Mucosa of descending colon (tissue), 3 donors: ENCODE measurements around the gene PPFIA4. TPM values are rescaled to one million over a fixed set of nuclear protein-coding genes. Genes with fewer than 3 reads are reported as not detected.

Source experiments
- ATAC-seq: fragments of 200-7000 bp; cut with Tn5 transposase; one replicate; pipeline ENCODE4 v1.9.1; 2020; ENCODE audit warnings: mild to moderate bottlenecking, moderate library complexity
- DNase-seq, 3 donors: peaks; one replicate each; pipeline ENCODE4 v3.0.0-alpha.2; 2020
- H3K36me3 ChIP-seq: fragments of 200-600 bp; one replicate; pipeline ENCODE4 v1.8.0; 2021; ENCODE audit warnings: low read depth, mild to moderate bottlenecking
- H3K4me1 ChIP-seq: fragments of 200-600 bp; one replicate; pipeline ENCODE4 v1.8.0; 2021; ENCODE audit warnings: low read depth, mild to moderate bottlenecking
- H3K4me3 ChIP-seq: fragments of 200-600 bp; one replicate; pipeline ENCODE4 v1.8.0; 2021; ENCODE audit warnings: mild to moderate bottlenecking
- H3K9me3 ChIP-seq: fragments of 200-600 bp; one replicate; pipeline ENCODE4 v1.8.0; 2021; ENCODE audit warnings: mild to moderate bottlenecking
- intact Hi-C, 2 donors: fragments of 100-400 bp; cut with DNase I in 1 of 2; cut with micrococcal nuclease in 1 of 2; formaldehyde crosslinking; loops; one replicate each; pipeline versions ENCODE4 v1.11.0 to v1.11.1; 2022; cut with DNase I, micrococcal nuclease
- total RNA-seq, 3 donors: library from RNA; stranded (reverse); fragmentation: NEBNext Ultra II Directional in 2 of 3; extraction: Animal tissue kit (Norgen Biotek cat#: 25700) in 2 of 3; gene quantifications; one replicate each; pipeline versions ENCODE4 v1.2.1 to v1.2.4, GENCODE V29; 2021 to 2023
- TF ChIP-seq, protein P1 (sequence below): fragments of 200-600 bp; IDR thresholded peaks from one replicate; pipeline ENCODE4 v1.8.0; 2022; ENCODE audit warnings: antibody characterized with exemption, mild to moderate bottlenecking
- donor health status: DM: no; HTN: no; CAD: no; lungs with moderate emphysema.
- donor health status: DM: no; HTN: no; CAD: no.
- donor health status: DM: no; HTN: yes; CAD: no.

Gene PPFIA4
- total RNA-seq, 3 donors from 2014 or later, result 0.43 to 4.0 (median 0.60) TPM

DNA sequence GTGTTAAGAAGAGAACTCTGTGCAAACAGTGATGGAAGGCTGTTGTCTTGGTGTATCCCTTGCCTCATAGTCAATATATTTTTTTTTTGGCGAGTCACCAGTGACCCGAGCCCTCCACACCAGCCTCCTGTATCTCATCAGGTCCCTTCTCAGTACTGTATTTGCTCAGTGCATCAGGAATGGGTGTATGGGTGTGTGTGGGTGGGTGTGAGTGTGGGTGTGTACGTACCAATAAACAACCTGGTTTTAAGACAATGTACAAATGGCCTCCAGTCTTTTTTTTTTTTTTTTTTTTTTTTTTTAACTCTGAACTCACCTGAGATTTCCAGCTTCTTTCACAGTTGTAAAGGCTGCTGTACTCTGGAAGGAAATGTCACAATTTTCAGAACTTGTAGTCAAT is 52.2 kb downstream of the PPFIA4 start:
- ATAC-seq (no peak), DNase-seq (no peak)
- Histone ChIP-seq H3K36me3 (no peaks in the 10 kb centered on the region), H3K9me3 (no peaks in the 10 kb centered on the region), H3K4me1 (no peaks in the 10 kb centered on the region), H3K4me3 (no peak overlapping the region)
- intact Hi-C loops, result no loop called here
- TF ChIP-seq, protein P1, sequence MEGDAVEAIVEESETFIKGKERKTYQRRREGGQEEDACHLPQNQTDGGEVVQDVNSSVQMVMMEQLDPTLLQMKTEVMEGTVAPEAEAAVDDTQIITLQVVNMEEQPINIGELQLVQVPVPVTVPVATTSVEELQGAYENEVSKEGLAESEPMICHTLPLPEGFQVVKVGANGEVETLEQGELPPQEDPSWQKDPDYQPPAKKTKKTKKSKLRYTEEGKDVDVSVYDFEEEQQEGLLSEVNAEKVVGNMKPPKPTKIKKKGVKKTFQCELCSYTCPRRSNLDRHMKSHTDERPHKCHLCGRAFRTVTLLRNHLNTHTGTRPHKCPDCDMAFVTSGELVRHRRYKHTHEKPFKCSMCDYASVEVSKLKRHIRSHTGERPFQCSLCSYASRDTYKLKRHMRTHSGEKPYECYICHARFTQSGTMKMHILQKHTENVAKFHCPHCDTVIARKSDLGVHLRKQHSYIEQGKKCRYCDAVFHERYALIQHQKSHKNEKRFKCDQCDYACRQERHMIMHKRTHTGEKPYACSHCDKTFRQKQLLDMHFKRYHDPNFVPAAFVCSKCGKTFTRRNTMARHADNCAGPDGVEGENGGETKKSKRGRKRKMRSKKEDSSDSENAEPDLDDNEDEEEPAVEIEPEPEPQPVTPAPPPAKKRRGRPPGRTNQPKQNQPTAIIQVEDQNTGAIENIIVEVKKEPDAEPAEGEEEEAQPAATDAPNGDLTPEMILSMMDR, result no peak

DNA sequence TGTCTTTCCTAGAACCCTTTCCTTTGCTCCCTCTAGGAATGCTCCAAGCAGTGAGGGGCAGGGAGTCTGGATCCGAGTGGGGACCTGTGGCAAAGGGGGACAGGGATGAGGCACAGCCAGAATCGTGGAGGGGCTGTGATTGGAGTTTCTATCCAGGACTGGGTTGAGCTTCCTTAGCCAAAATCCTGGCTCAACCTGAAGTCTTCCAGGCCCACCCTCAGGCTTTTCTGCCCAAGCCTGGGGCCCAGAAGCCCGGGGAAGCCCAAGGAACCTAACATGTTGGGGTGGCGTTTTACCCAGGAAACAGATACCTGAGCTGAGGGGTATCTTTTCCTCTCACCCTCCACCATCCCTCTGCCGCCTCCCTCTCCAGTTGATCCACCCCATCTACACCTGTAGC is 54.2 kb downstream of the PPFIA4 start:
- no peaks in the 10 kb centered on the region for H3K36me3 ChIP-seq
- intact Hi-C loops, result no loop called here
- TF ChIP-seq, protein P1, result no peak
- H3K4me3 ChIP-seq, result no peak overlapping the region
- DNase-seq, result no peak
- no peaks in the 10 kb centered on the region for H3K9me3 ChIP-seq
- no peaks in the 10 kb centered on the region for H3K4me1 ChIP-seq
- ATAC-seq, result no peak

DNA sequence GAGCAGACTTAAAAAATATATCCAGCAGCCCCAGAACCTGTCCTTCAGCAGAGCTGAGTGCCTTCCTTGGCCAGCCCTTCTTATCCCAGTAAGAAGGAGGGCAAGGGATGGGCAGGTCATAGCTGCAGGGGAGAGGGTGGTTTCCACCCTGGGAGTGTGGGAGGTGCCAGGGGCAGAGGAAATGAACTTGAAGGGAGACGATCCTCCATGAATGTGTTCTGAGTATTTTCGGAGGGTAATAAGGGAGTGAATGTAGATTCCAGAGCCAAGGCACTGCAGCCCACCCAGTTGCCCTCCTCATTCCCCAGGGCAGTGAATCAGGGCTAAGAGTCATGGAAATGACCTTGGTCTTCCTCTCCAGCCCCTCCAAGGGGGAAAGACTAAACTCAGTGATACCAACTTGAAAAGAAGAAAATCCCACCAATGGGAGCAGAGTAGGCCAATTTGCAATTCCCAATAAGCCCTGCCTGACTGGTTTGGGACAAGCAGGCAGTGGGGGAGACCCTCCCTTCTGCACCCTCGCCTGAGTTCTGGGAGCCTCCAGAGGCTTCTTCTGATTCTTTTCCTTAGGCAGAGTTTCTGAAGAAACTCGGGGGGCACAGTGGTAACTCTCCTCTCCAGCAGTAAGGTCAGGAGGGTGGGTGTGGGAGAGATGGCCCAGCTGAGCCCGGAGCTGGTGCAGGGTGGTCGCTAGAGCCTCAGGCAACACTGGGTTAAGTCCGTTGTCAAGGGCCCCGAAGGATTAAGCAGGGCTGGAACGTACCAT is 55.4 kb downstream of the PPFIA4 start:
- Histone ChIP-seq H3K9me3 (no peaks in the 10 kb centered on the region), H3K36me3 (no peaks in the 10 kb centered on the region), H3K4me3 (no peak overlapping the region), H3K4me1 (no peaks in the 10 kb centered on the region)
- ATAC-seq, result no peak
- no peak for DNase-seq
- intact Hi-C loops, result no loop called here
- TF ChIP-seq, protein P1, result no peak

DNA sequence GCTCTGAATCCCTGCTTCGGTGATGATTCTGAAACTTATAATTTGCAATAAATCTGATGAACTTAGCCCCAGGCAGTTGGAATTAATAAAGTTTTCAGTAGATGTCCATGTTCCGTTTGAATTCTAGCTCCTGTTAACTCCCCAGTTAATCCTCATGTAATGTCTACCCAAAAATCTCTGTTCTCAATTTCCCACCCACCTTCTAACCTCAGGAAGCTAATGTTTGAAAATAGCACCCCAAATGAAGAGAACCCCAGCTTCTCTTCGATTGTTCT is 55.9 kb downstream of the PPFIA4 start:
- intact Hi-C loops, result no loop called here
- DNase-seq, result no peak
- TF ChIP-seq, protein P1, result no peak

DNA sequence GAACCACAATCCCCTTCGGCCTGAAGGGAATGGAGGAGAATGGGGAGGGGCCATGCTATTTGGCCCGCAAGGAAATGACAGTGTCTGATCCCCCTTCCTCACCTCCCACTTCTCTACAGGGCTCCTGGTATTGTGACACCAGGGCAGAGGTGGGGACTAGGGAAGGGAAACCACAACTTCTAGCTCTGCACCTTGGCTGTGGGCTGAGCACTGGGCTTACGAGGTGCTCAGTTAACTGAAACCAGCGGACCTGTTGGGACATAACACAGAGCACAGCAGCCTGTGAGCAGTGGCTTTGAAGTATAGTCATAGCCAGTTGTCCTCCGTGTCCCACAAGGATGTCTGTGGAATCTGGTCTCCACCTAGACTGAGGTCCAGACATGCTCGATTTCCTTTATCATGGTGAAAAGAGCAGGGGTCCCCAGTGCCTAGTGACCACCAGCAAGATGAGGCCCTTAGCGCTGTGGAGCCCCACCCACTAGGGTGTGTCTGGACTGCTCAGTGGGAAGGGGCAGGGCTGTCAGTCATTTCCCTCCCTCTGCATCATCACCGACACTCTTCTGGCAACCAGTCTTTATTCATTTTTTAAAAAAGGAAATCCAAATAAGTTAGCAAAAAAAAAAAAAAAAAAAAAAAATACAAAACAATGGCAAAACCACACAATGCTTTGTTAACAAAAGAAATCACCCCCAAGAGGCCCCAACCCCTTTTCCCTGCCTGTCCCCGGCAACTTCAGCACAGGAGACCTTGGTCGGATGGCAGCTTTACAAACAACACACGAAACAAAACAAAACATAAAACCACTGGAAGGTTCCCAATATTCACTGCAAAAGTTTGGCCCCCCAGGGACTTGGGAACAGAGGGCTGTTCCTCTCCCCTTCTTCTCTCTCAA is 56.5 kb downstream of the PPFIA4 start:
- Histone ChIP-seq H3K4me3 (no peak overlapping the region), H3K4me1 (no peaks in the 10 kb centered on the region), H3K36me3 (no peaks in the 10 kb centered on the region), H3K9me3 (no peaks in the 10 kb centered on the region)
- ATAC-seq (no peak), DNase-seq (no peak)
- TF ChIP-seq, protein P1, result no peak
- intact Hi-C loops, result no loop called here

More for the DNA sequence above, 55.9 kb downstream of the PPFIA4 start:
- Histone ChIP-seq H3K36me3 (no peaks in the 10 kb centered on the region), H3K9me3 (no peaks in the 10 kb centered on the region), H3K4me1 (no peaks in the 10 kb centered on the region), H3K4me3 (no peak overlapping the region)
- no peak for ATAC-seq
